OCI-LY7 (cell line): ENCODE measurements around the gene LSG1.

Experiments
- CTCF ChIP-seq: fragments of 200-600 bp; sonication (generic); conservative IDR thresholded peaks from 2 replicates; pipeline ENCODE4 v1.5.1; 2014; ENCODE audit warnings: mild to moderate bottlenecking, antibody characterized with exemption, low read length, moderate library complexity, mixed read lengths
- EZH2phosphoT487 ChIP-seq: fragments of 200-600 bp; sonication (generic); IDR thresholded peaks from 2 replicates; pipeline ENCODE4 v1.6.1; 2018; ENCODE audit warnings: low read depth, borderline replicate concordance, mild to moderate bottlenecking, mixed run types, antibody characterized with exemption, low read length, moderate library complexity, mixed read lengths

GRCh38 chr3:194714564-194714963 is 42.6 kb upstream of the LSG1 start:
- TF ChIP-seq CTCF (no peak), EZH2phosphoT487 (no peak)
